Esophagus (tissue), 2 donors: Measurements from ENCODE around the gene RAC2. TPM values are rescaled to one million over a fixed set of nuclear protein-coding genes. Genes with fewer than 3 reads are reported as not detected.

Experiments
- H3K27ac ChIP-seq, 2 donors: one replicate each; pipeline ENCODE4 v1.5.1; 2013; ENCODE audit warnings: low read depth in 2 of 2, mild to moderate bottlenecking in 2 of 2, inconsistent platforms in 1 of 2, low read length in 1 of 2, moderate library complexity in 1 of 2
- H3K27me3 ChIP-seq, 2 donors: one replicate each; pipeline ENCODE4 v1.6.1; 2013; ENCODE audit warnings: low read length in 2 of 2, control low read depth in 1 of 2, mild to moderate bottlenecking in 1 of 2; ENCODE audit not compliant: insufficient read depth in 2 of 2, control insufficient read depth in 1 of 2
- H3K36me3 ChIP-seq, 2 donors: one replicate each; pipeline ENCODE4 v1.6.1; 2013; ENCODE audit warnings: low read length in 1 of 2; ENCODE audit not compliant: control insufficient read depth in 2 of 2, insufficient read depth in 2 of 2
- H3K4me1 ChIP-seq, 2 donors: one replicate each; pipeline ENCODE4 v1.6.1; 2013; ENCODE audit warnings: low read length in 1 of 2; ENCODE audit not compliant: control insufficient read depth in 2 of 2, insufficient read depth in 2 of 2
- H3K4me3 ChIP-seq, 2 donors: one replicate each; pipeline ENCODE4 v1.5.1; 2013; ENCODE audit warnings: low read length in 2 of 2, mild to moderate bottlenecking in 2 of 2, low read depth in 1 of 2, moderate library complexity in 1 of 2
- H3K9me3 ChIP-seq, 2 donors: one replicate each; pipeline ENCODE4 v1.6.1; 2013; ENCODE audit warnings: mild to moderate bottlenecking in 2 of 2, low read depth in 1 of 2, low read length in 1 of 2, moderate library complexity in 1 of 2; ENCODE audit not compliant: control insufficient read depth in 2 of 2, insufficient read depth in 1 of 2
- WGBS, 2 donors: extraction: QIAGEN DNeasy Blood & Tissue Kit; methylation state at CpG; one replicate each; pipeline ENCODE4 v1.1.7; 2013; 5-methylcytosine and 5-hydroxymethylcytosine counted together
- polyA plus RNA-seq, 2 donors: library from polyadenylated mRNA; stranded (reverse); fragments of 200-250 nt; gene quantifications; one replicate each; pipeline ENCODE4 v1.2.3, GENCODE V29; 2013
- donor health status: healthy with polysubstance abuse.
- donor health status: Bipolar disorder and iron deficiency.

Gene RAC2
- polyA plus RNA-seq, 2 donors = 7.2 to 9.4 TPM

DNA sequence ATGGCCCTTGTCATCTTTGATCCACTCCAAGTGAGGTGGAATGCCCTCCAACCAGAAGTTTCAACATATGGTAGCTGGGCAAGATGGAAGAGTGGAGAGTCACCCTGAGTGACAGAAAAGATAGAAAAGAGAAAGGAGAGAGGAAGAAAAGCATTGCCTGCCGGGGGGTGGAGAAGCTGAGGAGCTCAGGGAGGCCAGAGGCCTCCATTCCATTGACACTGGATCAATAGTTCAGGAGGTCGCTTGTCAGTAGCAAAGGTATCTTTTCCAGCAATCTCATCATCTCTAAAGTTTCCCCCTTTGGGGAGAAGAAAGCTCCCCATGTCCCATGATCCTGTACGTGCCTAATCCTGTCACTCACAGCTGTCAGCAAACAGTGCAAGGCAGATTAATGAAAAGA lies 49.3 kb downstream of the RAC2 start:
- WGBS, 2 donors = 83 to 95% methylated on average over 3 of the region's 3 CpGs
- Histone ChIP-seq H3K27ac (no peak overlapping the region), H3K36me3 (no peaks in the 10 kb centered on the region), H3K27me3 (no peaks in the 10 kb centered on the region), H3K9me3 (no peaks in the 10 kb centered on the region), H3K4me3 (no peak overlapping the region), H3K4me1 (peaks cover 13 to 21% of the 10 kb centered on the region in 2 donors)

DNA sequence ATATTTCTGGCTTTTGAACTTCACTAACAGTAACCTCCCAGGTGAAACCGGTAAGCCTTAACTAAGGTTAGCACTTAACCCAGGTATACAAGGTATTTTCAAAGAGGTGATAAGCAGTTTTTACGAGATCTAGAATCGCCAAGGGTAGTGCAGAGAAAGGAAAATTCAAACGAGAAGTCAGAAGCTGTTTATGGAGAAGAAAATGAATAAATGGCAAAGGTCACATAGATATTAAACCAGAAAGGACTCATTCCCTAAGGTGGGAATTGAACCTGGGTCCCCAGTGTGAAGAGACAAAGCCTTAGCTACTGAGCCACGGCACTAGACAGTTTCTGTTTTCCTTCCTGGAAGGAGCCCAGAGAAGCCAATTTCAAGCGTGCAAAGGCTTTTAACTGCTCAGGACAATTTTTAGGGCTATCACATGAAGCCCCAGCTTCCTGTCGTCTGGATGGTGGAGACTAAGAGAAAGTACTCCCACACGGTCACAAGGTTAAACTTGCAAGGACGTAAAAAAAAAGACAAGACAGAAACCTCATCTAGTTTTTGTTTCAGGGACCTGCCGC lies 50.4 kb downstream of the RAC2 start:
- H3K27ac ChIP-seq = peak overlapping the region in 1 of 2 donors; percentile 5
- 55 to 69% methylated on average over 10 of the region's 10 CpGs for WGBS, 2 donors

DNA sequence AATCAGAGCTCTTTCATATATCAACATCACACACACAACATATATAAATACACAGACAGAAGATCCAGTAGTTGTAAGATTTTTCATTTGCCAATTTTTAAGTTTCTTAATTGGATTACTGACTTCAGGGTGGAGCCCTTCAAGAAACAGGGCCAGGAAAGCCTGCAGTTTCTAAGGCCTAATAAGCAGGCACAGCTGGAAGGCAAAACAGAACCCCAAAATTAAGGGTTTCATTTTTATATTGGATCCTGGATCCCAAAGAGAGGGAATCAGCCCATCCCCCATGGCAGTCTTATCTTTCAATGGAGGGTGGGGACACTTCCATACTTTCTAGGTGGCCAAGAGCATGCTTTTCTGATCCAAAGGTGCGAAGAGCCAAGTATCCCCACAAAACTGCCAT lies 51.3 kb downstream of the RAC2 start:
- no peaks in the 10 kb centered on the region for H3K9me3 ChIP-seq
- 98 to 100% methylated on average over 1 of the region's 1 CpG for WGBS, 2 donors
- H3K4me3 ChIP-seq = no peak overlapping the region
- no peak overlapping the region for H3K27ac ChIP-seq
- H3K4me1 ChIP-seq = peaks cover 15 to 22% of the 10 kb centered on the region in 2 donors
- no peaks in the 10 kb centered on the region for H3K36me3 ChIP-seq
- H3K27me3 ChIP-seq = no peaks in the 10 kb centered on the region

More for the DNA sequence above, 50.4 kb downstream of the RAC2 start:
- H3K4me1 ChIP-seq = peaks cover 13 to 19% of the 10 kb centered on the region in 2 donors
- H3K27me3 ChIP-seq = no peaks in the 10 kb centered on the region
- H3K36me3 ChIP-seq = no peaks in the 10 kb centered on the region
- H3K4me3 ChIP-seq = no peak overlapping the region
- no peaks in the 10 kb centered on the region for H3K9me3 ChIP-seq

DNA sequence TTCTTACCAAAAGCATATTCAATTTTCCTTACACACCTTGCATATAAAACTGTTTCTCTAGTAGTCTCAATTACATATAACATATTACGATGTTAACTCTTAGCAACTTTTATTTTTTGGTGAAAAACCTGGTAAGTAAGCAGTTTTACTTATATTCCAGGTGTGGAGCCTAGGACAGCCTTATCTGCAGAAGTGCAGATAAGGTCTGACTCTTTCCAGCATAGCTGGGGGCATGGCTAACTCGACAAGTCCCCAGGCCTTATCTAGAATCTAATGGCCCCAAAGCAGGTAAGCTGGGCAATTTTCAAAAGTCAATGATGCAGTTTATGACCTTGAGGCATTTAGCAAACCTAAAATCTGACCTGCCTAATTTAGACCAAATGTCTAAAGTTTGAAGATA lies 51.9 kb downstream of the RAC2 start:
- peaks cover 11 to 20% of the 10 kb centered on the region in 2 donors for H3K4me1 ChIP-seq
- H3K9me3 ChIP-seq = no peaks in the 10 kb centered on the region
- no peaks in the 10 kb centered on the region for H3K27me3 ChIP-seq
- no peak overlapping the region for H3K27ac ChIP-seq
- no peaks in the 10 kb centered on the region for H3K36me3 ChIP-seq
- 73 to 94% methylated on average over 2 of the region's 2 CpGs for WGBS, 2 donors
- no peak overlapping the region for H3K4me3 ChIP-seq

DNA sequence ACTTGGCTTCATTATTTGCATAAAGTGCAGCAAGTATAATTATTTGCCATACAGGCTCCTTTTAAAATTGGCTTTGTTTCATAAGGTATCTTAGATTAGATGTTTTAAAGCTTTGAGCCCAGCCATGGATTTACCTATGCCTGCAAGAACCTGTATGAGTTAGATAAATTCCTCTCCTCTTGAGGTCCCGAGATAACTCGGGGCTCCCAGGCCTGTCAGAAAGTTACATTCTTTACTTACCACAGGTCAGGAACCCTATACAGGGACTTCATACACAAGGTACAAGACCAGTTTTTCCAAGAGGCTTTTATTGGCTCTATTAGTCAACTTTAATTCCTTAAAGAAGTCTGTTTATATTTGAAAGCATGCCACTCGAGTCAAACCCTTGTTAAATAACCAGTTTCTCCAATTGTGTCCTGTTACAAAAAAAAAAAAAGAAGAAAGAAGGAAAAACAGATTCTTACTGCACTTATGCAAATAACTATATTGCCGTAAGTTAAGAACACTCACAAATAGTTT lies 53.7 kb downstream of the RAC2 start:
- Histone ChIP-seq H3K9me3 (no peaks in the 10 kb centered on the region), H3K27me3 (no peaks in the 10 kb centered on the region), H3K4me3 (no peak overlapping the region), H3K4me1 (peaks cover 8 to 12% of the 10 kb centered on the region in 2 donors), H3K36me3 (no peaks in the 10 kb centered on the region), H3K27ac (no peak overlapping the region)
- 49 to 52% methylated on average over 4 of the region's 4 CpGs for WGBS, 2 donors

DNA sequence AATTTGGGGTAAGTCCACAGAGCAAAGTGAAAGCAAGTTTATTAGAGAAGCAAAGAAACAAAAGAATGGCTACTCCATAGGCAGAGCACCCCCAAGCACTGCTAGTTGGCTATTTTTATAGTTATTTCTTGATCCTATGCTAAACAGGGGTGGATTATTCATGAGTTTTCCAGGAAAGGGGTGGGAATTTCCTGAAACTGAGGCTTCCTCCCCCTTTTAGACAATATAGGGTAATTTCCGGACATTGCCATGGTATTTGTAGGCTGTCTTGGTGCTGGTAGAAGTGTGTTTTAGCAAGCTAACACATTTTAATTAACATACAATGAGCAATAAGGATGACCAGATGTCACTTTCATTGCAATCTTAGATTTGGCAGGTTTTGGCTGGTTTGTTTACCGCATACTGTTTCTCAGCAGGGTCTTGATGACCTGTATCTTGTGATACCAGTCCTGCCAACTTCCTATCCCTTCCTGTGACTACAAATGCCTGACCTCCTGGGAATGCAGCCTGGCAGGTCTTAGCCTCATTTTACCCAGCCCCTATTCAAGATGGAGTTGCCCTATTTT lies 55.1 kb downstream of the RAC2 start:
- Histone ChIP-seq H3K9me3 (no peaks in the 10 kb centered on the region), H3K27me3 (no peaks in the 10 kb centered on the region), H3K36me3 (no peaks in the 10 kb centered on the region), H3K27ac (peak overlapping the region; percentile 81 to 83), H3K4me1 (peaks cover 8 to 12% of the 10 kb centered on the region in 2 donors), H3K4me3 (no peak overlapping the region)
- 38 to 64% methylated on average over 2 of the region's 2 CpGs for WGBS, 2 donors

DNA sequence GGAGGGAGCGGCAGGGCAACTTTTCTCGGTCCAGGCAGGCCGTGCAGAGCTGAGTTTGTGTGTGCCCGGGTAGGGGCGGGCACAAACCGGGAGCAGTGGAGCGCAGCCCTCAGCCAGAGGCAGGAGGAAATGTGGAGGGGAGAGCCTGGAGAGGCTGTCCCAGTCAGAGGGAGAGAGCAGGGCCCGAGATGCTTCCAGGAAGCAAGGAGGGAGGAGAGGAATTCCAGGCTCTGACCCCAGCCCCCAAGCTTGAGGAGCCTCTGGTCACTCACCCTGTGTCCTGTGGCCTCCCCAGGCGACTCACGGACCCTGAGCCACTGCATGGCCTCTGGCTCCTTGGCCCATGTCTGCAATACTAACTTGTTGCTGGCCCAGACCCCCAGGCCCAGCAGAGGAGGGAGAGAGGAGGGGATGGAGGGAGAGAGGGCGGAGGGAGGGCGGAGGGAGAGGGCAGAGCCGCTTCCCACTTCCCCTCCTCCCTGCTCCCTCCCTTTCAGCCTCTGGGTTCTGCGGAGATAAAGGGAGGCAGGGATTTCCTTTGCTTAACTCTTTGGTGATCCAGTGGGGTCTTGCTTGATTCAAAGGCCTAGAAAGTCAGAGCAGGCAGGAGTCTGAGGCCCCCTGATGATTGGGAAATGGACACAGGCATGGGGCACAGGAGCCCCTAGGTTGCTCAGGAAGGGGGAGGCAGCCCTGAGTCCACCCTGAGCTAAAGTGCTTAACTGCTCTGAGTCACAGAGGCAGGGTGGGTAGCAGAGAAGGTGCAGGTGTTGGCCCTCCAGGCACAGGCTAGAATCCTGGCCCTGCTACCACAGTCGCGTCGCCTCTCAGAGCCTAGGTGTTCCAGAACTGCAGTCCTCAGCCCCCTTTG lies 55.9 kb downstream of the RAC2 start, which contains the start of gene C1QTNF6:
Gene C1QTNF6, minus strand, starts transcription at position 357 of the 871 bp plus-strand sequence. Its CDS starts 34 bp downstream, at position 323.
- no peaks in the 10 kb centered on the region for H3K27me3 ChIP-seq
- H3K36me3 ChIP-seq = no peaks in the 10 kb centered on the region
- peaks cover 8 to 12% of the 10 kb centered on the region in 2 donors for H3K4me1 ChIP-seq
- WGBS, 2 donors = 19 to 40% methylated on average over 15 to 17 of the region's 17 CpGs
- H3K4me3 ChIP-seq = peak within 1 kb of the TSS; percentile 8 to 12
- H3K27ac ChIP-seq = peak within 1 kb of the TSS; percentile 81 to 83
- H3K9me3 ChIP-seq = no peaks in the 10 kb centered on the region

DNA sequence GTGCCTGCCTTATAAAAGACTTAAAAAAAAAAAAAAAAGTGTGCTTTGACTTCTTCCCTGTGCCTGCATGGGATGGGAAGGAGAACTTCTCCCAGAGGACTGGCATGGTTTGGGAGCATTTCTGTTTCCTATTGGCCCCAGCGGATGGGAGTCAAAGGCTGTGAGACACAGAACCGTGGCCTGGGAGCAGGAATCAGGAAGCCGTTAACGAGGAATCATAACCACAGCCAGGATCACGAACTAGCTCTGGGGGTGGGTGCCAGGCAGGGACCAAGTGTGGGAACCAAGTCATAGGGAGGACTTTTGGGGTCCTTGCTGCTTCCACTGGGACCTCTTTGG lies 56.5 kb downstream of the RAC2 start:
- Histone ChIP-seq H3K9me3 (no peaks in the 10 kb centered on the region), H3K27ac (peak overlapping the region; percentile 81 to 83), H3K36me3 (no peaks in the 10 kb centered on the region), H3K27me3 (no peaks in the 10 kb centered on the region), H3K4me3 (peak overlapping the region in 1 of 2 donors; percentile 12), H3K4me1 (peaks cover 8 to 12% of the 10 kb centered on the region in 2 donors)
- WGBS, 2 donors = 9 to 30% methylated on average over 5 of the region's 5 CpGs

DNA sequence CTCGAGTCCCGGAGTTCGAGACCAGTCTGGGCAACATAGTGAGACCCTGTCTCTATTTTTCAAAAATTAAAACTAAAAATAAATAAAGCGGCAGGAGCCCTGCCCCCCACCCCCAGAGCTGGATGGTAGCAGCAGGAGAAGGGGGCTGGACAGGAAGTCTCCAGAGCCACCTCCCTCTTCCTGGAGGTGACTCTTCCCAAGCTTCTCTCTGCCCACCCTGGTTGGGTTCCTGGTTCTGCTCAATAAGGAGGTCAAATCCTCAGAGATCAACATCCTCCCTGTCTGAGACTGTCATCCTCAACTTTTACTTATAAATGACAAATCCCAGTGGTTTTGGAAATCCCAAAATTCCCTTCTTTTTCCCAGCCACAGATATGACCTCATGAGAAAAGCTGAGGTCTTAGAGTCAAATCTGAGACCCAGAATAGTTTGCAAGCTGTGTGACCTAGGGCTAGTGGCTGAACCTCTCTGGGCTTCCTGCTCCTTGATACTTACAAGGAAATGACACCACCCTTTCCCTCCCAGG lies 57.0 kb downstream of the RAC2 start:
- no peaks in the 10 kb centered on the region for H3K27me3 ChIP-seq
- no peaks in the 10 kb centered on the region for H3K36me3 ChIP-seq
- peaks cover 8 to 12% of the 10 kb centered on the region in 2 donors for H3K4me1 ChIP-seq
- 54 to 79% methylated on average over 4 of the region's 4 CpGs for WGBS, 2 donors
- H3K9me3 ChIP-seq = no peaks in the 10 kb centered on the region
- H3K27ac ChIP-seq = peak overlapping the region; percentile 21 to 34
- H3K4me3 ChIP-seq = no peak overlapping the region
